HEK293 (cell line): ENCODE measurements around the gene DNAH6.

Experiments
- BCL11A ChIP-seq: fragments of 450-650 bp; formaldehyde crosslinking; IDR thresholded peaks from 2 replicates; pipeline ENCODE4 v1.5.1; 2016; ENCODE audit warnings: low read depth, missing biosample characterization, missing genetic modification characterization
- OVOL3 ChIP-seq: fragments of 450-650 bp; formaldehyde crosslinking; IDR thresholded peaks from 2 replicates; pipeline ENCODE4 v1.5.1; 2016; ENCODE audit warnings: missing biosample characterization, missing genetic modification characterization
- REST ChIP-seq: fragments of 450-650 bp; formaldehyde crosslinking; IDR thresholded peaks from 2 replicates; pipeline ENCODE4 v1.5.1; 2016; ENCODE audit warnings: missing biosample characterization, missing genetic modification characterization
- ZNF114 ChIP-seq: fragments of 450-650 bp; formaldehyde crosslinking; IDR thresholded peaks from 2 replicates; pipeline ENCODE4 v1.5.0; 2017; ENCODE audit warnings: missing biosample characterization, missing genetic modification characterization
- ZNF24 ChIP-seq: fragments of 450-650 bp; formaldehyde crosslinking; IDR thresholded peaks from 2 replicates; pipeline ENCODE4 v1.5.1; 2016; ENCODE audit warnings: missing biosample characterization, missing genetic modification characterization
- ZNF404 ChIP-seq: fragments of 450-650 bp; formaldehyde crosslinking; IDR thresholded peaks from 2 replicates; pipeline ENCODE4 v1.5.1; 2017; ENCODE audit warnings: missing biosample characterization, missing genetic modification characterization
- ZNF555 ChIP-seq: fragments of 450-650 bp; formaldehyde crosslinking; conservative IDR thresholded peaks from 2 replicates; pipeline ENCODE4 v1.5.1; 2017; ENCODE audit warnings: missing biosample characterization, mild to moderate bottlenecking, missing genetic modification characterization, inconsistent platforms
- ZNF629 ChIP-seq: fragments of 450-650 bp; formaldehyde crosslinking; IDR thresholded peaks from 2 replicates; pipeline ENCODE4 v1.5.1; 2017; ENCODE audit warnings: missing biosample characterization, missing genetic modification characterization
- TF ChIP-seq, protein P1 (sequence below): fragments of 450-650 bp; formaldehyde crosslinking; IDR thresholded peaks from 2 replicates; pipeline ENCODE4 v1.5.1; 2016; ENCODE audit warnings: missing biosample characterization, missing genetic modification characterization
- TF ChIP-seq, protein P2 (sequence below): fragments of 450-650 bp; formaldehyde crosslinking; IDR thresholded peaks from 2 replicates; pipeline ENCODE4 v1.5.1; 2017; ENCODE audit warnings: missing biosample characterization, missing genetic modification characterization

GRCh38 chr2:84694088-84694622 is 177.9 kb downstream of the DNAH6 start:
- TF ChIP-seq, protein P1, sequence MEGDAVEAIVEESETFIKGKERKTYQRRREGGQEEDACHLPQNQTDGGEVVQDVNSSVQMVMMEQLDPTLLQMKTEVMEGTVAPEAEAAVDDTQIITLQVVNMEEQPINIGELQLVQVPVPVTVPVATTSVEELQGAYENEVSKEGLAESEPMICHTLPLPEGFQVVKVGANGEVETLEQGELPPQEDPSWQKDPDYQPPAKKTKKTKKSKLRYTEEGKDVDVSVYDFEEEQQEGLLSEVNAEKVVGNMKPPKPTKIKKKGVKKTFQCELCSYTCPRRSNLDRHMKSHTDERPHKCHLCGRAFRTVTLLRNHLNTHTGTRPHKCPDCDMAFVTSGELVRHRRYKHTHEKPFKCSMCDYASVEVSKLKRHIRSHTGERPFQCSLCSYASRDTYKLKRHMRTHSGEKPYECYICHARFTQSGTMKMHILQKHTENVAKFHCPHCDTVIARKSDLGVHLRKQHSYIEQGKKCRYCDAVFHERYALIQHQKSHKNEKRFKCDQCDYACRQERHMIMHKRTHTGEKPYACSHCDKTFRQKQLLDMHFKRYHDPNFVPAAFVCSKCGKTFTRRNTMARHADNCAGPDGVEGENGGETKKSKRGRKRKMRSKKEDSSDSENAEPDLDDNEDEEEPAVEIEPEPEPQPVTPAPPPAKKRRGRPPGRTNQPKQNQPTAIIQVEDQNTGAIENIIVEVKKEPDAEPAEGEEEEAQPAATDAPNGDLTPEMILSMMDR (tag by site-specific recombination) = no peak
- TF ChIP-seq, protein P2, sequence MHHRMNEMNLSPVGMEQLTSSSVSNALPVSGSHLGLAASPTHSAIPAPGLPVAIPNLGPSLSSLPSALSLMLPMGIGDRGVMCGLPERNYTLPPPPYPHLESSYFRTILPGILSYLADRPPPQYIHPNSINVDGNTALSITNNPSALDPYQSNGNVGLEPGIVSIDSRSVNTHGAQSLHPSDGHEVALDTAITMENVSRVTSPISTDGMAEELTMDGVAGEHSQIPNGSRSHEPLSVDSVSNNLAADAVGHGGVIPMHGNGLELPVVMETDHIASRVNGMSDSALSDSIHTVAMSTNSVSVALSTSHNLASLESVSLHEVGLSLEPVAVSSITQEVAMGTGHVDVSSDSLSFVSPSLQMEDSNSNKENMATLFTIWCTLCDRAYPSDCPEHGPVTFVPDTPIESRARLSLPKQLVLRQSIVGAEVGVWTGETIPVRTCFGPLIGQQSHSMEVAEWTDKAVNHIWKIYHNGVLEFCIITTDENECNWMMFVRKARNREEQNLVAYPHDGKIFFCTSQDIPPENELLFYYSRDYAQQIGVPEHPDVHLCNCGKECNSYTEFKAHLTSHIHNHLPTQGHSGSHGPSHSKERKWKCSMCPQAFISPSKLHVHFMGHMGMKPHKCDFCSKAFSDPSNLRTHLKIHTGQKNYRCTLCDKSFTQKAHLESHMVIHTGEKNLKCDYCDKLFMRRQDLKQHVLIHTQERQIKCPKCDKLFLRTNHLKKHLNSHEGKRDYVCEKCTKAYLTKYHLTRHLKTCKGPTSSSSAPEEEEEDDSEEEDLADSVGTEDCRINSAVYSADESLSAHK = no peak
- TF ChIP-seq BCL11A (tag by site-specific recombination) = no peak
- no peak for TF ChIP-seq ZNF629 (tag by site-specific recombination)
- no peak for TF ChIP-seq OVOL3 (tag by site-specific recombination)
- no peak for TF ChIP-seq ZNF114 (tag by site-specific recombination)
- no peak for TF ChIP-seq REST (tag by site-specific recombination)
- TF ChIP-seq ZNF404 (tag by site-specific recombination) = no peak
- no peak for TF ChIP-seq ZNF24 (tag by site-specific recombination)
- no peak for TF ChIP-seq ZNF555
